ENCODE data around the gene RESP18. TPM values are rescaled to one million over a fixed set of nuclear protein-coding genes. Genes with fewer than 3 reads are reported as not detected.

Gene RESP18
- total RNA-seq, 1 experiment from 2014 or later: not detected

- ChIA-PET POLR2A (no interaction called here), RAD21 (ENCODE audit: low non-redundant PET in 1 of 2, low total read pairs in 2 of 2, uncharacterized antibody in 2 of 2, unreplicated experiment in 2 of 2) (no interaction called here), CTCF (no interaction called here)
- H3K27ac ChIP-seq (ENCODE audit: low read depth, low read length): no peak overlapping the region
- no peak for ATAC-seq
- no peak overlapping the region for H3K9ac ChIP-seq (ENCODE audit: low read length)
- TF ChIP-seq SRF (IDR thresholded peaks at IDR 0.05; ENCODE audit: low read depth) (no peak), ZNF274 (IDR thresholded peaks at IDR 0.05; ENCODE audit: low read depth, low read length) (no peak), ATF3 (IDR thresholded peaks at IDR 0.05) (no peak), JUND (IDR thresholded peaks at IDR 0.05) (no peak), EZH2 (IDR thresholded peaks at IDR 0.05) (no peak), ZFX (IDR thresholded peaks at IDR 0.05) (no peak), ELF1 (IDR thresholded peaks at IDR 0.05; ENCODE audit: borderline replicate concordance, low read depth) (no peak), CTCF (IDR thresholded peaks at IDR 0.05 in 2 of 3, conservative IDR thresholded peaks at IDR 0.05 in 1 of 3; ENCODE audit: borderline replicate concordance in 1 of 3, insufficient read depth in 1 of 3, low read depth in 2 of 3, low read length in 2 of 3) (no peak), YY1 (IDR thresholded peaks at IDR 0.05; ENCODE audit: extremely low read depth, insufficient replicate concordance, low read depth, low read length) (no peak), CBX3 (IDR thresholded peaks at IDR 0.05; ENCODE audit: low read depth) (no peak), SIN3A (IDR thresholded peaks at IDR 0.05; ENCODE audit: low read depth) (no peak), SP1 (IDR thresholded peaks at IDR 0.05; ENCODE audit: low read depth) (no peak), TCF7L2 (IDR thresholded peaks at IDR 0.05; ENCODE audit: borderline replicate concordance, extremely low read depth, insufficient read depth, insufficient read length) (no peak), EZH2phosphoT487 (IDR thresholded peaks at IDR 0.05; ENCODE audit: borderline replicate concordance) (no peak), ZBTB33 (IDR thresholded peaks at IDR 0.05; ENCODE audit: extremely low read depth, insufficient replicate concordance, low read length) (no peak), POLR2A (IDR thresholded peaks at IDR 0.05; ENCODE audit: borderline replicate concordance, extremely low read depth, insufficient read depth, insufficient read length) (no peak), CEBPB (IDR thresholded peaks at IDR 0.05; ENCODE audit: low read depth) (no peak), EGR1 (IDR thresholded peaks at IDR 0.05; ENCODE audit: low read depth) (no peak), MAX (IDR thresholded peaks at IDR 0.05) (no peak)
- DNase-seq (ENCODE audit: low read depth, low spot score): no peak
- intact Hi-C loops (cut with micrococcal nuclease): no loop called here
- peaks cover 41% of the 10 kb centered on the region; the same call in 1 of the 2 replicates for H3K27me3 ChIP-seq (ENCODE audit: insufficient read depth, low read length)
- no peaks in the 10 kb centered on the region for H3K4me1 ChIP-seq (ENCODE audit: control insufficient read depth in 1 of 2, insufficient read depth in 2 of 2, low read length in 2 of 2)
- no TSS peak for BruUV-seq (replicated peaks)
- no peak overlapping the region for H2AFZ ChIP-seq (ENCODE audit: low read depth, low read length, poor library complexity, severe bottlenecking)
- H4K20me1 ChIP-seq (ENCODE audit: insufficient read depth): no peaks in the 10 kb centered on the region
- H3K4me3 ChIP-seq (replicated peaks in 1 of 2; ENCODE audit: low read depth in 1 of 2, low read length in 2 of 2): no peak overlapping the region
- no peaks in the 10 kb centered on the region for H3K9me3 ChIP-seq (ENCODE audit: control insufficient read depth in 1 of 2, insufficient read depth in 1 of 2, low read depth in 1 of 2, low read length in 2 of 2)
- H3K79me2 ChIP-seq (ENCODE audit: insufficient read depth, low read length): no peaks in the 10 kb centered on the region
- H3K9me2 ChIP-seq (ENCODE audit: insufficient read depth): no peaks in the 10 kb centered on the region
- no peaks in the 10 kb centered on the region for H3K36me3 ChIP-seq (ENCODE audit: control insufficient read depth in 1 of 2, insufficient read depth in 2 of 2, low read length in 2 of 2)
- no peak overlapping the region for H3K4me2 ChIP-seq (ENCODE audit: low read length)
Observed at GRCh38 chr2:219323434-219323833, 9.1 kb downstream of the RESP18 start.
